HFFc6 (cell line): ENCODE data around the gene FBXO42. TPM values are rescaled to one million over a fixed set of nuclear protein-coding genes. Genes with fewer than 3 reads are reported as not detected.

ENCODE experiments used
- DNase-seq: peaks from one replicate; pipeline ENCODE4 v3.0.0-alpha.2; 2018
- H3K27ac Mint-ChIP-seq: 2 replicates; pipeline ENCODE4 v1.8.0; 2020; ENCODE audit warnings: mild to moderate bottlenecking, mixed read lengths
- H3K27me3 Mint-ChIP-seq: 2 replicates; pipeline ENCODE4 v1.8.0; 2021; ENCODE audit warnings: mild to moderate bottlenecking, moderate library complexity, mixed read lengths; ENCODE audit not compliant: insufficient read depth
- H3K36me3 Mint-ChIP-seq: 2 replicates; pipeline ENCODE4 v1.8.0; 2021; ENCODE audit warnings: low read depth, mixed read lengths
- H3K4me1 Mint-ChIP-seq: 2 replicates; pipeline ENCODE4 v1.8.0; 2020; ENCODE audit warnings: low read depth, mixed read lengths
- H3K4me3 Mint-ChIP-seq: 2 replicates; pipeline ENCODE4 v1.8.0; 2020; ENCODE audit warnings: mild to moderate bottlenecking, moderate library complexity, mixed read lengths
- H3K9me3 Mint-ChIP-seq: 2 replicates; pipeline ENCODE4 v1.8.0; 2020; ENCODE audit warnings: mild to moderate bottlenecking, mixed read lengths
- long read RNA-seq: library from polyadenylated mRNA; unstranded; transcript quantifications from one replicate; pipeline ENCODE4 v2.0.0, GENCODE V29; 2019
- total RNA-seq, 6 experiments: library from RNA; stranded (reverse); fragmentation: NEBNext Ultra II Directional; extraction: Animal tissue kit (Norgen Biotek cat#: 25700); gene quantifications; 2 replicates in 1 of 6; 3 replicates in 5 of 6; pipeline ENCODE4 v1.2.3, GENCODE V29; 2021
- TF ChIP-seq, protein P1 (sequence below): fragments of 200-600 bp; sonication (generic); IDR thresholded peaks from 2 replicates; pipeline ENCODE4 v1.5.0; 2021; ENCODE audit warnings: antibody characterized with exemption, mild to moderate bottlenecking

The FBXO42 gene
- total RNA-seq: 10 to 100 TPM; 11.5 to 15.2 (median 13.4) TPM
- long read RNA-seq, full-length matches to known transcripts: 6 of 24 reads
- long read RNA-seq, partial matches to known transcripts: 1 of 24 reads
- long read RNA-seq, other reads (novel, unspliced or antisense): 17 of 24 reads

DNA sequence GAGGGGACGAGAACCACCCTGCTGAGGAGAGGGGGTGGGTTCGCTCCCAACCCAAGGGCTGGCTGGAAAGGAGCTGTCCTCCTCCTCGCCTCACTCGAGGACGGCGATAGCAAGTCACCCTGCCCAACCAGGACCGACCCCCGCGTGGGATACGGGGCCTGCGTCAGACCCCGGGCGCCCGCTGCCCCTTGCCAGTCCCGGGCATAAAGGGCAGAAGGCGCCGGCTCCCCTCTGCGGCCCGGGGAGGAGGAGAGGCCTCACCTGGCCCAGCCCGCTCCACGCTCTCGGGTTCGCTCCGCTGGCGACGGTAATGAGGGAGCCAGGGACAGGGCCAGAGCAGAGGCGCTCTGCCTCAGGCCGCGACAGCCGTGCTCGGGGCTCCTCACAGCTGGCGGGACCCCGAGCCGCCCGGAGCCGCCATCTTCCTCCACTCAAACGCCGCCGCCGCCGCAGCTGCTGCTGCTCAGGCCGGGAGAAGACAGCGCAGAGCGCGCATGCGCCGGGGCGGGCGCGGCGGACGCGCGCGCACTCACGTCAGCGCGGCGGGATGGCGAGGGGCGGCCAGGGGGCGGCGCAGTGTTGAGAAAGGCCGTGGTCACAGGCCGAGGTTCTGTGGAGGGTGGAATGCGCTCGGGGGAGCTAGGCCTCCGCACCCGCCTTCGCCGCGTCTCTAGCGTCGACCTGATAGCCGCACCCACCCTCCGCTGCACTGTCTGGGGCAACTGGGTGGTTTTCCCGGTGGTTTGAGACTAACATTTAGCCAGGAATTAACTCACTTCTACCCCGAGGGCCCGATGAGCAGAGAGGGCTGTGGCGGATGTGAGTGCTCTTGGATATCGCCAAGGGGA, at the start of gene FBXO42:
Gene FBXO42, minus strand, starts transcription at position 487 of the 848 bp plus-strand sequence. CDS start 37,062 bp downstream, outside the sequence.
- peak within 1 kb of the TSS; percentile 91 for H3K4me3 Mint-ChIP-seq
- peak within 1 kb of the TSS; percentile 93 for H3K27ac Mint-ChIP-seq
- peak; percentile 85 for DNase-seq
- H3K9me3 Mint-ChIP-seq: no peaks in the 10 kb centered on the region
- TF ChIP-seq, protein P1, sequence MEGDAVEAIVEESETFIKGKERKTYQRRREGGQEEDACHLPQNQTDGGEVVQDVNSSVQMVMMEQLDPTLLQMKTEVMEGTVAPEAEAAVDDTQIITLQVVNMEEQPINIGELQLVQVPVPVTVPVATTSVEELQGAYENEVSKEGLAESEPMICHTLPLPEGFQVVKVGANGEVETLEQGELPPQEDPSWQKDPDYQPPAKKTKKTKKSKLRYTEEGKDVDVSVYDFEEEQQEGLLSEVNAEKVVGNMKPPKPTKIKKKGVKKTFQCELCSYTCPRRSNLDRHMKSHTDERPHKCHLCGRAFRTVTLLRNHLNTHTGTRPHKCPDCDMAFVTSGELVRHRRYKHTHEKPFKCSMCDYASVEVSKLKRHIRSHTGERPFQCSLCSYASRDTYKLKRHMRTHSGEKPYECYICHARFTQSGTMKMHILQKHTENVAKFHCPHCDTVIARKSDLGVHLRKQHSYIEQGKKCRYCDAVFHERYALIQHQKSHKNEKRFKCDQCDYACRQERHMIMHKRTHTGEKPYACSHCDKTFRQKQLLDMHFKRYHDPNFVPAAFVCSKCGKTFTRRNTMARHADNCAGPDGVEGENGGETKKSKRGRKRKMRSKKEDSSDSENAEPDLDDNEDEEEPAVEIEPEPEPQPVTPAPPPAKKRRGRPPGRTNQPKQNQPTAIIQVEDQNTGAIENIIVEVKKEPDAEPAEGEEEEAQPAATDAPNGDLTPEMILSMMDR: peak; percentile 77
- peaks cover 4% of the 10 kb centered on the region; the same call in 1 of the 2 replicates for H3K36me3 Mint-ChIP-seq
- no peaks in the 10 kb centered on the region; the same call in 1 of the 2 replicates for H3K27me3 Mint-ChIP-seq
- peaks cover 37% of the 10 kb centered on the region for H3K4me1 Mint-ChIP-seq

DNA sequence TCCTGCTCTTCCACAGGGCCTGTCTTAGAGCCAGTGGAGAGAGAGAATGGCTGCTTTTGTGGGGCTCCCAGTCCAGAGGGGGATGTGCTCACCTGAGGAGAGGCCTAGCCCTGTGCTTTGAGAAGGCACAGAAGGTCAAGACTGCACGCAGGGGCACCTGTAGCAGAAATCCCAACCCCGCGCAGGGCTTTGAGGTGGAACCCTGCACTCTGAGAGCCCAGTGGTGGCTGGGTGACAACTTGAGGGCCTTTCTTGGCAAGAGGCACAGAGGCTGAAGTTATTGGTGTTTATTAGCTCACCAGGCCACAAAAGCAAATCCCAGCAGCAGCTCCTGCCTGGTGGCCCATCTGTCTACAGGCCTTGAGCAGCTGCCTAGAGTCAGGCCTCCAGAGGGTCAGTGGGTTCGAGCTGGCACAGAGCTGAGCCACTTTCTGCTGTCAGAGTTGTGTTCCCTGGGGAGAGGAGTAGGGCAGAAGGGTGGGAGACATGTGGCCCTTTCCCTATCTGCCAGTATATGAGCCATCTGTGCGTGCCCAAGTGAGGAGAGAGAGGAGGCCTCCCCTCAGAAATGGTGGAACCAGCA, 46.2 kb upstream of the FBXO42 start:
- no peak for DNase-seq
- no peak overlapping the region for H3K4me3 Mint-ChIP-seq
- H3K27ac Mint-ChIP-seq: no peak overlapping the region
- no peaks in the 10 kb centered on the region for H3K9me3 Mint-ChIP-seq
- H3K27me3 Mint-ChIP-seq: peaks cover 2% of the 10 kb centered on the region; the same call in 1 of the 2 replicates
- peaks cover 26% of the 10 kb centered on the region for H3K4me1 Mint-ChIP-seq
- TF ChIP-seq, protein P1: no peak
- peaks cover 20% of the 10 kb centered on the region for H3K36me3 Mint-ChIP-seq

DNA sequence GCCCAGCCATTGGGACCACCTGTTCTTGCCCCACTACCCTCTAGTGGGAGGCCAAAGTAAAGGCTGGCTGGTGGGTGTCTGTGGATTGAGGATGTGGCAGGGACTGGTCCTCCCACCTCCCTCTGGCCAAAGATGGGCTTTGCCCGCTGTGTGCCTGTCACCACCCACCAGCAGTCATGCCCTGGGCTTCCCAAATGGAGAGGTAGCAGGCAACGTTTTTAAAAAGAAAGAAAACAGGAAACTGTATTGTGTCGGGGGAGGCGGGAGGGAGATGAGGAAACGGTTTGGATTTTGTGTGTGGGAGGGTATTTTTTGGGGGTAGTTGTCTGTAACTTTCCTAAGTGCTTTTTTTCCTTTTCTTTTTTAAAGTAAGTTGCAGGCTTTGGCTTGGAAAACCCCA, 44.8 kb upstream of the FBXO42 start:
- no peak for DNase-seq
- peaks cover 20% of the 10 kb centered on the region for H3K36me3 Mint-ChIP-seq
- peaks cover 2% of the 10 kb centered on the region; the same call in 1 of the 2 replicates for H3K27me3 Mint-ChIP-seq
- no peak overlapping the region for H3K4me3 Mint-ChIP-seq
- peaks cover 39% of the 10 kb centered on the region for H3K4me1 Mint-ChIP-seq
- peak overlapping the region; percentile 83 for H3K27ac Mint-ChIP-seq
- no peaks in the 10 kb centered on the region for H3K9me3 Mint-ChIP-seq
- TF ChIP-seq, protein P1: no peak

DNA sequence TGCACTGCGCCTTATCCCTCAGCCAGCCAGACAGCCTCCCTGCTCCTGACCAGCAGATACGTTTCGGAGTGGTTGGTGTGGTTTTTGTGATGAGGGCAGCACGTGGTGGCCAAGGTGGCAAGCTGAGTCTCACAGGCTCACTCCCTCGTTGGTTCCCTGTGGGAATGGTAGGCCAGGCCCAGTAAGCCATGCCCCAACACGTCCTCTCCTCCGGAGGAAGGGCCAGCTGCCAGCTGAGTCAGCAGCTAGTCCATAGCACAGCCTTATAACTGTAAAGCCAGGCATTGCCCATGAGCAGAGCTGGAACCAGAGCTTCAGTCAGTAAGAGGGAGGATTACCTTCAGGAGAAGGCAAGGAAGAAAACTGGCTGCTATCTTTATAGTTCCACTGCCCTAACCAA, 44.3 kb upstream of the FBXO42 start:
- Mint-ChIP-seq H3K4me3 (no peak overlapping the region), H3K27ac (peak overlapping the region; percentile 83), H3K27me3 (peaks cover 2% of the 10 kb centered on the region; the same call in 1 of the 2 replicates), H3K36me3 (peaks cover 20% of the 10 kb centered on the region), H3K9me3 (no peaks in the 10 kb centered on the region), H3K4me1 (peaks cover 44% of the 10 kb centered on the region)
- DNase-seq: peak; percentile 67
- TF ChIP-seq, protein P1: no peak

DNA sequence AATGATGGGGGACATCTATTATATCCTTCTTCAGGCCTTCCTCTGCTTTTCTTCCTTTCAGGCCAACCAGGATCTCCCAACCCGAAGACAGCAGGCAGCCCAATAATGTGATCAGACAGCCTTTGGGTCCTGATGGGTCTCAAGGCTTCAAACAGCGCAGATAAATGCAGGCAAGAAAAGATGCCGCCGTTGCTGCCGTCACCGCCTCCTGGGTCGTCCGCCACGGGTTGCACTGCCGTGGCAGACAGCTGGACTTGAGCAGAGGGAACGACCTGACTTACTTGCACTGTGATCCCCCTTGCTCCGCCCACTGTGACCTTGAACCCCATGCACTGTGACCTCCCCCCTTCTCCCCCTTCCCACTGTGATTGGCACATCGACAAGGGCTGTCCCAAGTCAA, 42.7 kb upstream of the FBXO42 start:
- H3K36me3 Mint-ChIP-seq: peaks cover 14% of the 10 kb centered on the region
- no peak for DNase-seq
- TF ChIP-seq, protein P1: no peak
- no peaks in the 10 kb centered on the region; the same call in 1 of the 2 replicates for H3K27me3 Mint-ChIP-seq
- H3K27ac Mint-ChIP-seq: no peak overlapping the region
- no peak overlapping the region for H3K4me3 Mint-ChIP-seq
- peaks cover 61% of the 10 kb centered on the region for H3K4me1 Mint-ChIP-seq
- H3K9me3 Mint-ChIP-seq: no peaks in the 10 kb centered on the region
